HEK293 (cell line): ENCODE results near the gene BUB3.

Experiments used
- CTCF ChIA-PET: fragments of 350-600 bp; formaldehyde crosslinking; extraction: SDS; loops from one replicate; lab custom pipeline; 2021; ENCODE audit warnings: antibody characterized with exemption; lab: Yijun Ruan, JAX
- POLR2A ChIA-PET: fragments of 300-600 bp; formaldehyde crosslinking; extraction: SDS; loops from one replicate; lab custom pipeline; 2020; ENCODE audit warnings: antibody characterized with exemption, inconsistent platforms; lab: Yijun Ruan, JAX
- H3K27ac ChIP-seq: fragments of 200-500 bp; sonication (Bioruptor generic); 2 replicates; pipeline ENCODE4 v1.5.1; 2014; ENCODE audit warnings: low read depth, low read length, control low read depth, inconsistent platforms; ENCODE audit errors: extremely low read depth
- H3K36me3 ChIP-seq, 2 experiments: fragments of 200-500 bp in 1 of 2; sonication (Bioruptor generic) in 1 of 2; 1 replicate in 1 of 2; 2 replicates in 1 of 2; pipeline ENCODE4 v1.5.1; 2014 to 2017; ENCODE audit warnings: inconsistent platforms in 2 of 2, low read length in 2 of 2; ENCODE audit not compliant: control insufficient read depth in 2 of 2, insufficient read depth in 1 of 2
- H3K4me1 ChIP-seq: fragments of 200-500 bp; sonication (Bioruptor generic); 2 replicates; pipeline ENCODE4 v1.5.1; 2014; ENCODE audit warnings: mild to moderate bottlenecking, low read length, inconsistent platforms; ENCODE audit not compliant: control insufficient read depth, insufficient read depth
- H3K4me3 ChIP-seq: 2 replicates; pipeline ENCODE4 v1.5.1; 2011; ENCODE audit warnings: low read depth, mild to moderate bottlenecking, control low read depth, low read length, moderate library complexity
- H3K9me3 ChIP-seq: fragments of 200-500 bp; sonication (Bioruptor generic); 2 replicates; pipeline ENCODE4 v1.5.1; 2014; ENCODE audit warnings: low read depth, low read length, inconsistent platforms; ENCODE audit not compliant: control insufficient read depth, insufficient read depth
- CTCF ChIP-seq: fragments of 450-650 bp; formaldehyde crosslinking; IDR thresholded peaks from 2 replicates; pipeline ENCODE4 v1.5.1; 2016; ENCODE audit warnings: missing biosample characterization, missing genetic modification characterization
- KLF7 ChIP-seq: fragments of 450-650 bp; formaldehyde crosslinking; IDR thresholded peaks from 2 replicates; pipeline ENCODE4 v1.5.1; 2016; ENCODE audit warnings: missing biosample characterization, missing genetic modification characterization, borderline replicate concordance
- OVOL3 ChIP-seq: fragments of 450-650 bp; formaldehyde crosslinking; IDR thresholded peaks from 2 replicates; pipeline ENCODE4 v1.5.1; 2016; ENCODE audit warnings: missing biosample characterization, missing genetic modification characterization
- PRDM10 ChIP-seq: fragments of 450-650 bp; formaldehyde crosslinking; IDR thresholded peaks from 2 replicates; pipeline ENCODE4 v1.5.1; 2016; ENCODE audit warnings: missing biosample characterization, missing genetic modification characterization
- RBAK ChIP-seq: fragments of 450-650 bp; formaldehyde crosslinking; IDR thresholded peaks from 2 replicates; pipeline ENCODE4 v1.5.1; 2016; ENCODE audit warnings: missing biosample characterization, missing genetic modification characterization
- SP3 ChIP-seq: fragments of 450-650 bp; formaldehyde crosslinking; IDR thresholded peaks from 2 replicates; pipeline ENCODE4 v1.5.1; 2016; ENCODE audit warnings: missing biosample characterization, missing genetic modification characterization
- SP7 ChIP-seq: fragments of 450-650 bp; formaldehyde crosslinking; IDR thresholded peaks from 2 replicates; pipeline ENCODE4 v1.5.1; 2016; ENCODE audit warnings: missing biosample characterization, missing genetic modification characterization
- TCF7L2 ChIP-seq: IDR thresholded peaks from 2 replicates; pipeline ENCODE4 v1.6.1; 2011; ENCODE audit warnings: low read depth, mild to moderate bottlenecking, inconsistent platforms, low read length, moderate library complexity, borderline replicate concordance
- TSHZ1 ChIP-seq: fragments of 450-650 bp; formaldehyde crosslinking; IDR thresholded peaks from 2 replicates; pipeline ENCODE4 v1.5.1; 2016; ENCODE audit warnings: missing biosample characterization, missing genetic modification characterization, borderline replicate concordance
- ZBTB26 ChIP-seq: fragments of 450-650 bp; formaldehyde crosslinking; optimal IDR thresholded peaks from 2 replicates; pipeline ENCODE3; 2016; ENCODE audit warnings: missing biosample characterization, mild to moderate bottlenecking, missing genetic modification characterization
- ZBTB7A ChIP-seq: fragments of 450-650 bp; formaldehyde crosslinking; IDR thresholded peaks from 2 replicates; pipeline ENCODE4 v1.5.1; 2016; ENCODE audit warnings: low read depth, missing biosample characterization, missing genetic modification characterization
- ZFP37 ChIP-seq: fragments of 450-650 bp; formaldehyde crosslinking; IDR thresholded peaks from 2 replicates; pipeline ENCODE4 v1.5.1; 2016; ENCODE audit warnings: missing biosample characterization, missing genetic modification characterization
- ZFP41 ChIP-seq: fragments of 450-650 bp; formaldehyde crosslinking; IDR thresholded peaks from 2 replicates; pipeline ENCODE4 v1.5.1; 2016; ENCODE audit warnings: missing biosample characterization, missing genetic modification characterization, borderline replicate concordance
- ZNF274 ChIP-seq, 2 experiments: fragments of 200-500 bp in 1 of 2; fragments of 450-650 bp in 1 of 2; sonication (Bioruptor generic) in 1 of 2; formaldehyde crosslinking in 1 of 2; IDR thresholded peaks; 2 replicates each; pipeline versions ENCODE4 v1.5.1 to v1.6.1; 2014 to 2016; ENCODE audit warnings: borderline replicate concordance in 1 of 2, inconsistent platforms in 1 of 2, low read length in 1 of 2, missing biosample characterization in 1 of 2, missing genetic modification characterization in 1 of 2
- ZNF280C ChIP-seq: fragments of 450-650 bp; formaldehyde crosslinking; IDR thresholded peaks from 2 replicates; pipeline ENCODE4 v1.5.1; 2016; ENCODE audit warnings: missing biosample characterization, missing genetic modification characterization
- ZNF311 ChIP-seq: fragments of 450-650 bp; formaldehyde crosslinking; IDR thresholded peaks from 2 replicates; pipeline ENCODE4 v1.5.1; 2017; ENCODE audit warnings: missing biosample characterization, missing genetic modification characterization, borderline replicate concordance
- ZNF335 ChIP-seq: fragments of 450-650 bp; formaldehyde crosslinking; conservative IDR thresholded peaks from 2 replicates; pipeline ENCODE4 v1.5.1; 2016; ENCODE audit warnings: missing biosample characterization, missing genetic modification characterization
- ZNF510 ChIP-seq: fragments of 450-650 bp; formaldehyde crosslinking; IDR thresholded peaks from 2 replicates; pipeline ENCODE4 v1.5.1; 2018; ENCODE audit warnings: mild to moderate bottlenecking, missing genetic modification characterization, missing biosample characterization; ENCODE audit not compliant: insufficient replicate concordance
- ZNF785 ChIP-seq: fragments of 450-650 bp; formaldehyde crosslinking; IDR thresholded peaks from 2 replicates; pipeline ENCODE4 v1.5.1; 2016; ENCODE audit warnings: missing biosample characterization, missing genetic modification characterization

BUB3 gene

GRCh38 chr10:123154711-123155505 lies 706 bp downstream of the BUB3 start:
- ChIA-PET POLR2A (interaction anchor here (1.0 to 1.3 kb wide), 4 partner anchors 13 to 147 kb away, joined by 3 to 10 read pairs (median 6); partner anchors contain the start of genes ACADSB and IKZF5), CTCF (interaction anchor here (0.6 kb wide), 1 partner anchor 361 kb away, joined by 3 read pairs; no protein-coding TSS in a partner anchor)
- no peaks in the 10 kb centered on the region for H3K9me3 ChIP-seq
- peaks cover 36 to 51% of the 10 kb centered on the region in 2 experiments for H3K36me3 ChIP-seq
- peak overlapping the region; percentile 95 for H3K27ac ChIP-seq
- peak overlapping the region; percentile 93 for H3K4me3 ChIP-seq
- peaks cover 13% of the 10 kb centered on the region for H3K4me1 ChIP-seq
- no peak; the same call in 1 of the 2 replicates for TF ChIP-seq SP7 (tag by site-specific recombination)
- peak; percentile 53 for TF ChIP-seq ZBTB26 (tag by site-specific recombination)
- no peak for TF ChIP-seq ZNF785 (tag by site-specific recombination)
- no peak for TF ChIP-seq OVOL3 (tag by site-specific recombination)
- TF ChIP-seq KLF7 (tag by site-specific recombination) = no peak
- no peak for TF ChIP-seq ZNF510 (tag by site-specific recombination)
- 0 out of 2 replicates have a peak, but pooled peaks have one; percentile 4 for TF ChIP-seq CTCF (tag by site-specific recombination)
- no peak for TF ChIP-seq ZNF311 (tag by site-specific recombination)
- TF ChIP-seq ZBTB7A (tag by site-specific recombination) = peak; percentile 33; the same call in 1 of the 2 replicates
- TF ChIP-seq PRDM10 = 0 out of 2 replicates have a peak, but pooled peaks have one; percentile 14
- TF ChIP-seq SP3 (tag by site-specific recombination) = no peak; the same call in none of the 2 replicates
- TF ChIP-seq RBAK (tag by site-specific recombination) = no peak
- no peak for TF ChIP-seq TSHZ1
- no peak for TF ChIP-seq ZFP37 (tag by site-specific recombination)
- no peak for TF ChIP-seq ZFP41 (tag by site-specific recombination)
- TF ChIP-seq ZNF280C (tag by site-specific recombination) = no peak
- TF ChIP-seq ZNF274 (IDR thresholded peaks at IDR 0.05; ENCODE audit: low read length) = no peak
- no peak for TF ChIP-seq ZNF274 (tag by site-specific recombination; IDR thresholded peaks at IDR 0.05; ENCODE audit: borderline replicate concordance)
- no peak for TF ChIP-seq TCF7L2
- TF ChIP-seq ZNF335 (tag by site-specific recombination) = peak; percentile 99
